GM18867 (cell line): Measurements from ENCODE around the gene SLC9A9.
"Not testable (repeated sequence)": the region's sequence is repeated elsewhere in the genome, so short reads cannot be mapped to it uniquely, and the experiment has no call there.

Experiments used
- ATAC-seq: cut with Tn5 transposase; IDR thresholded peaks from one replicate; pipeline ENCODE4 v1.9.1; 2021; ENCODE audit warnings: mild to moderate bottlenecking, moderate library complexity; ENCODE audit not compliant: unreplicated experiment

Gene SLC9A9

DNA sequence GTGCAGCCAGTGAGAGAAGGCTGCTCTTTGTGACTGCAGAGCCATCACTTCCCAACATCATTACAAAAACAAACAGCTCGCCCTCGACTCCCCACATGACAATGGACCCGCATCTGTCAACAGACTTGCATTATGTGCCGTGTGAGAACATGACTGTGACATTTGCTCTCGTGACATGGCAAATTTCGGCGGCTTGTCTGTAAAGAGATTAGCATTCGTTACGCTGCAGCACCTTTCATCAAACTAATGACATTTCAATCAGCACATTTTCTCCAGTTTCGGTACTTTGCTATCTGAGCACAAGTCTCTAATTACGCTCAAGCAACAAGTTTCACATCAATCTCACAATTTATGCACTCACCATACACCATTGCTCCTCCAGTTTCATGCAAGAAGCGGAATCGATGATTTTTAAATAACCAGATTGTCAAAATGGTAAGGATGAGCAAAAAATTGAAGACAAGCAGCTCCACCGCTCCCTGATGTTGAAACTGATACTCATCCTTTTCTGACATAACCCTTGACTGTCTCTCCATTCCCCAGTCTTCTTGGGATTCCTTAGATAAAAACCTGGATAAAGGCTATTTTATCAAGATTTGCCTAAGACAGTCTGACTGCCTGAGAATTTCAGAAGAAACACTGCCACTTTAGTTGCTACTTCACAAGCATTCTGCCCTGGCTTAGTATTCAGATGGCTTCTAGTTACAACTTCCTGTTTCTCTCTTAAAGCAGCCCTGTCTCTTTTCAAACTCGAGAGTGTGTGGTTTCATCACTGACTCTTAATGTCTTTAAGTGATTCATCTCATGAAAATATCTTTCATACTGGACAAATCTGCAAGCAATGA is at the start of gene SLC9A9:
SLC9A9 (minus strand) TSS at position 682 of the 845 bp plus-strand sequence; CDS start at position 536, 146 bp downstream.
- peak; percentile 96 for ATAC-seq

DNA sequence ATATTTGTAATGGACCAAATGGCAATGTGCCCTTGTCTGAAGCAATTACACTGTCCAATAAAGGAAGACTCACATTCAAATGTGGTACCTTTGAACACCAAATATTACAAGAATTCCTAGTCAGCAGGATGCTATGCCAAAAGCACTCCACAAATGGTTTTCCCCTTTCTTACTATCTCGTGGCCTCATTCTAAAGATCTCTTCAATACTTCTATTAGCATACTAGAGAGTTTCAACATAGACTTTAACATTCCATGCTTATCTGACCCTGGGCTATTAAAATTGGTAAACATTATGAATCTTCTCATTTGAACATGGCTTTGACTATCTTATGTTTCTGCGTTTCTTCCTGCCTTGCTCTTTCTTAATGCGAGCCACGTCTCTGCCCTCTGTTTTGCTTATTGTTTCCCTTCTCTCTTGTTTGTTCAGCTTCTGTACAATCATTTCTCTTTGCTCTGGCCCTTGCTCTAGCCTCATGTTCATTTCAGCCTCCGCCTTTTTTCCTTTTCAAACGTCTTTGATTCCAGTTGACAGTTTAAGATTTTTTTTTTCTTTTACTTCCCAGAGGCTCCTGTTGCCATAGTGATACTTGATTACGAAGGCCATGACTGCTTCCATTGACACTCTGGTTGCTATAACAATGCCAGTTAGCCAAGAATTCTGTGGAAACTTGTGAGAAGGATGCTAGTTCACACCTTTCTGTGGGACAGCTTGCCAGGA is 49.5 kb upstream of the SLC9A9 start:
- no peak for ATAC-seq

GRCh38 chr3:143896486-143896885 is 48.2 kb upstream of the SLC9A9 start:
- no peak for ATAC-seq

DNA sequence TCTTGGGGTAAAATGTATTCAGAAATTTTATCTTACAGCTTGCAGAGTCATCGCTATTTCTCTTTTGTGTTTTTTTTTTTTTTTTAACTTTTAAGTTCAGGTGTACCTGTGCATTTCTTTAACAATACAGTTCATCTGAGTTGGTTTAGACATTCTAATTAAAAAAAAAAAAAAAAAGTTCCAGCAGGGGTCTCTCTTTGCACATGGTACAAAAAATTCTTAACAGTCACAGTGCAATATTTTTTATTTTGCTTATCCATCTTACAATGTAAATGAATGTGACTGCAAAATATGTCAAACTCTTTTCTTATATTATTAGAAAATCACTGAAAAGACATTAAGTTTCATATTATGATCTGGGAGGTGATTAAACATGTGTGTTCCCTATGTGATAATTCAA is 47.5 kb upstream of the SLC9A9 start:
- no peak for ATAC-seq

GRCh38 chr3:143888846-143889245 is 40.6 kb upstream of the SLC9A9 start:
- ATAC-seq = no peak

DNA sequence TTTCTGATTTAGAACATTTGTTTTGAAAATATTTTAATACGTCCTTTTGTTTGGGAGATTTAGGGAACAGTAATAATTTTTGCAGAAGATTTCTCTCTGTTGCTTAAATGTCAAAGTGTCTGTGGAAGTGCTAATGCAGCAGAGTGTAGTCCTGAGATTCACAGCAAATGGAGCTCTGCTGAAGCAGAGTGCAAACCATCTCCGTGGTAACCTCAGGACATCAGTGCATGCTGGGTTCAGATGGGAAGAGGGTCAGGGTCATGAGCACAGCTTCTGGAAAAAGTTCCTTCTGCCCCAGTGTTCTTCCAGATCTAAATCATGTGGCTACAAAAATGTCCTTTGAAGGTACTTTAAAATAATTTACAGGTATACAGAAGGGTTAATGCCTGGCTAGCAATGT is 39.9 kb upstream of the SLC9A9 start:
- ATAC-seq = no peak

DNA sequence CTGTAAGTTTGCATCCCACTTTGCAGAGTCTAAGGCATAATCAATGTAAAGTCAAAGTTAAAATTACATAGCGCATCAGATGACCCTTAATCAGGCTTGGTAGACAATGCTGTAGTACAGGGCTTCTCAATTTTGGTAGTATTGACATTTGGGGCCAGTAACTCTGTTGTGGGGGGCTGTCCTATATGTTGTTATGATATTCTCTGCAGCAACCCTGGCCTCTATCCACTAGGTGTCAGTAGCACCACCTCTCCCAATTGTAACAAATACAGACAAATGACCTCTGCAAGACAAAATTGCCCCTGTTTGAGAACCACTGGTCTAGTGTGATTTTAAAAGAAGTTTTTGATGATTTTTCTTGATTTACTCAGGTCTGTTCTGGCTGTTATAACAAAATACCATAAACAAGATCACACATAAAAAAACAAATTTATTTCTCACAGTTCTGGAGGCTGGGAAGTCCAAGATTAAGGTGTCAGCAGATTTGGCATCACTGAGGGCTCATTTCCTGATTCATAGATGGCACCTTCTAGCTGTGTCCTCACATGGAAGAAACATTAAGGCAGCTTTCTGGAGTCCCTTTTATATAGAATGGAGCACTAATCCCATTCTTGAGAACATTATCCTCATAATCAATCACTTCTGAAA is 37.6 kb upstream of the SLC9A9 start:
- peak; percentile 97 for ATAC-seq

DNA sequence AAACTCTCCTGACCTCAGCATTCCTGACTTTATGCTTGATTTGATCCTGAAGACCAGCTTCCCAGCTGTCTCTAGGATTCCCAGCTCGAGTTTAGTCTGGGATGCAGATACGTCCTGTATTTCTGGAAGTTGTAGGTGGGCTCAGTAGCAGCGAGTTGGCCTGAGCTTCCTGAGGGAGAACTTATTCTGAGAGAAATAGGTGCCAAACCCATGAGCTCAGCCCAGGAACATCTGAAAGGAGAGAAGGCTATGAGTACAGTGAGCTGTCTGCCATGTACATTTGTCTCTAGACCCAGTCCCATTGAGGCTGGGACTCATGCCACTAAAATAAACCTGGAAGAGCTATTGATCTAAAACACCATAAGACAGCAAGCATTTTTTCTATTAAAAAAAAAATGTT is 36.6 kb upstream of the SLC9A9 start:
- no peak for ATAC-seq

- no peak for ATAC-seq
Observed at GRCh38 chr3:143883151-143883550, 34.9 kb upstream of the SLC9A9 start.

GRCh38 chr3:143881095-143881494 is 32.8 kb upstream of the SLC9A9 start:
- no peak for ATAC-seq

GRCh38 chr3:143875546-143875945 is 27.3 kb upstream of the SLC9A9 start:
- no peak for ATAC-seq

DNA sequence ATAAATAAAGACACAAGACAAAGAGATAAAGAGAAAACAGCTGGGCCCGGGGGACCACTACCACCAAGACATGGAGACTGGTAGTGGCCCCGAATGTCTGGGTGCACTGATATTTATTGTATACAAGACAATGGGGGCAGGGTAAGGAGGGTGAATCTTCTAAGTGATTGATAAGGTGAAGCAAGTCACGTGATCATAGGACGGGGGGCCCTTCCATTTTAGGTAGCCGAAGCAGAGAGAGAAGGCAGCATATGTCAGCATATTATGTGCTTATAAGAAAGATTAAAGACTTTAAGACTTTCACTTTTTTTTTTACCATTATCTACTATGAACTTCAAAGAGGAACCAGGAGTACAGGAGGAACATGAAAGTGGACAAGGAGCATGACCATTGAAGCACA is 25.3 kb upstream of the SLC9A9 start:
- ATAC-seq = not testable (repeated sequence)

- no peak for ATAC-seq
Observed at GRCh38 chr3:143865302-143865701, 17.0 kb upstream of the SLC9A9 start.

GRCh38 chr3:143859465-143860203 is 11.4 kb upstream of the SLC9A9 start:
- ATAC-seq = no peak

DNA sequence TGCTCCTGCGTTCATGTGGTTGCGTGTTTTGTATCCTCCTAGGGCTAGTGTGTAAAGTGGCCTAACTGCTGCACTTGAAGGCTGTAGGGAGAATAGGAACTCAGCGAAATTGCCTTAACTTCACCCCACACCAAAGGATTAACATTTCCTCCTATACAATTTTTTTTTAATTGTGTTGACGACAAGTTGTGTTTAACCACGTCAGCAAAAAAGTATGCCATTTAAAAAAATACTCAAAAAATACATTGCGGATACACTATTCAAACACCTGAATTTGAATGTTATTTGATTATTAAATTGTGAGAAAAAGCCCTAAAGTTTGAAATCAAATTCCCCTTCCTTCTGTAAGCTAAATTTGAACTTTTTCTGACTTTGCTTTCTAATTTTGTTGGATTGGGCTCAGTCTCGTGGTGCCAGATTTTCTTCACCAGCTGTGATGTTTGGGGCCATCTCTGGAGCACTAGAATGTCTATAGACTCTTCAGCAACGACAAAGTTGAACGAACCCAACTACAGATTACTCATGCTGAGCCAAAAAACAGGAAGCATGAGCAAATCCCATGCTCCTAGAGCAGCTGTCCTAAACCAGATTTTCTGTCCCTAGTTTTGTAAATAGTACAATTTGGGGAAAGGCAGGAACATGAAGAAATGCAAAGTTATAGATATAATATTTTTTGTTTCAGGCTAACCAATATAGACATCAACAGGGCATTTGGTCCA is 8.1 kb upstream of the SLC9A9 start:
- no peak for ATAC-seq

DNA sequence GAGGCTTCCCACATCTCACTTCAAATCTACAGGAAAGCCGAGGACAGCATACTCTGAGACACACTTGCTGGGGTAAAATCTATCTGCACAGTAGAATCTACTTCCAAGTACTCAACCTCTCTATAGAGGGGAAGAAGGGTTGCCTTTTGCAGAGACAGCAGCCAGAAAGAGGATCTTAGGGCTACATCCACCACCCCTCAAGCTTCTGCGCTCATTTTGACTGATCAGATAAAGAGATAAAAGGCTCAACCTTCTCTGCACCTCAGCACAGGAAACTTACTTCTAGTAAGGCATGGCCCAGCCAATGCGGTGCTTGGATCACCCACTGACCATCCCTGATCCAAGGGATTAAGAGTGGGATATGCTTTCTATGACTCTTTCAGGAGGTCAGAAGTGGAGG is 6.9 kb upstream of the SLC9A9 start:
- ATAC-seq = no peak

- no peak for ATAC-seq
Observed at GRCh38 chr3:143851331-143852017, 3.2 kb upstream of the SLC9A9 start.

DNA sequence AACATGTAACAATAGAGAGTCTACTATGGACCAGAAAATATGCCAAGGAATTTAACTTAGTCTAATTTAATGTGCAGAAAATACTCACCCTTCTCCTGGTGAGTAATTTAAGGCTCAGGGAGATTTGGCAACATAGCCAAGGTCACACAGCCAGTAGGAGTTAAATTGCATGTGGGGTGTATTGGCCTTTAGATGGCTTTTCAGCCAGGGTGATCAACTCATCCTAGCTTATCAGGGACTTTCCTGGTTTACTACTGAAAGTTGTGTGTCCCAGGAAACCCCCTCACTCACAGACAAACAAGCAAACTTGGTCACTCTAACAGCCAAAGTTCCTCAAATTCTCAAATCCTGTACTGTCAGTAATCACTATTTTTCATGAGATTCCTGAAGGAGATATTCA is 2.6 kb upstream of the SLC9A9 start:
- no peak for ATAC-seq

DNA sequence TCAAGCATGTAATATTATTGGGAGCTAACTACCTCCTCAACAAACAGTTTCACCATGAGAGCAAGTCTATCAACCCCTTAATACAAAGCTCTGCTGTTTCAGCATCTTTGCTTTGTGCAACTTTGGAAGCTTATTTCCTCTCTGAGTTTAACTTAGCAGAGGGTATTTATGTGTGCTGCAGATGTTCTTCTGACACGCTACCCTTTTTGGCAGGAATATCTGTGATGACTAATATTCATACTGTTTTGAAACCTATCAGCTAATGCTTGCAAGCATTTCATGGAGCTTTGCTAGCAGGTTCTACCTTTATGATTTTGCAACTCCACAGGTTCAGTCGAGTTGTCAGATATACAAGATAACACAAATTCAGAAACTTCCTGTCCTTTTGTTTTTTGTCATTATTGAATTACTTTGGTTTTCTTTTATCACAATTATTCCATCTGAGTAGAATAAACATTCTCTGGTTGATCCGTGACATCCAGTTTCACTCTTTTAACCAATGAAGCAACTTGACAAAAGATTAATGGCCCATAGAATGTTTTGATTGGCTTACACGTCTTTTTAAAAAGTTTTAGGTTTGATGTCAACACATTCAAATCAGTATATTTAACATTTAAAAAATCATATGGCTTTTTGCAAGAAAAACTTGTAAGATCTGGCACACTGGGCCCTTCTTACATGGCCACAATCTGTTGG is 1.7 kb upstream of the SLC9A9 start:
- peak; percentile 27 for ATAC-seq
